Caco-2 (cell line): Measurements from ENCODE around the gene GLIS1. TPM values are rescaled to one million over a fixed set of nuclear protein-coding genes. Genes with fewer than 3 reads are reported as not detected.

Source experiments
- BruUV-seq: library from RNA; stranded (reverse); fragments of 400-500 nt; replicated peaks from 2 replicates; lab custom pipeline; 2021; lab: Mats Ljungman, UMichigan
- CTCF ChIA-PET: fragments of 300-600 bp; sonication (Branson Sonifier 250); formaldehyde crosslinking; loops from one replicate; lab custom pipeline; 2022; ENCODE audit warnings: antibody characterized with exemption; lab: Charles Lee
- POLR2A ChIA-PET: fragments of 300-600 bp; sonication (Branson Sonifier 250); formaldehyde crosslinking; loops from one replicate; lab custom pipeline; 2022; ENCODE audit warnings: antibody characterized with exemption; lab: Charles Lee
- DNase-seq, 2 experiments: peaks; one replicate each; pipeline versions ENCODE4 v3.0.0 to v3.0.0-alpha.2; 2020 to 2022
- H3K27me3 ChIP-seq: replicated peaks from 2 replicates; pipeline ENCODE4 v1.6.0; 2011; ENCODE audit warnings: low read length; ENCODE audit not compliant: control insufficient read depth, insufficient read depth
- H3K36me3 ChIP-seq: 2 replicates; pipeline ENCODE4 v1.5.1; 2011; ENCODE audit warnings: low read length; ENCODE audit not compliant: control insufficient read depth, insufficient read depth
- H3K4me1 ChIP-seq: fragments of 250-450 bp; sonication (Bioruptor Pico); 2 replicates; pipeline ENCODE4 v1.5.1; 2020; ENCODE audit warnings: mild to moderate bottlenecking
- H3K4me3 ChIP-seq: 2 replicates; pipeline ENCODE4 v1.5.1; 2011; ENCODE audit warnings: low read depth, mild to moderate bottlenecking, control low read depth, low read length
- H3K9me3 ChIP-seq: fragments of 250-450 bp; sonication (Bioruptor Pico); 2 replicates; pipeline ENCODE4 v1.5.1; 2020; ENCODE audit warnings: mild to moderate bottlenecking, moderate library complexity
- H3K27ac Mint-ChIP-seq: one replicate; pipeline ENCODE4 v1.8.0; 2022; ENCODE audit warnings: mixed read lengths; ENCODE audit not compliant: unreplicated experiment
- H3K27me3 Mint-ChIP-seq: one replicate; pipeline ENCODE4 v1.8.0; 2022; ENCODE audit warnings: mixed read lengths; ENCODE audit not compliant: insufficient read depth, unreplicated experiment
- H3K36me3 Mint-ChIP-seq: one replicate; pipeline ENCODE4 v1.8.0; 2022; ENCODE audit warnings: mild to moderate bottlenecking, mixed read lengths; ENCODE audit not compliant: insufficient read depth, unreplicated experiment
- H3K4me1 Mint-ChIP-seq: one replicate; pipeline ENCODE4 v1.8.0; 2022; ENCODE audit warnings: low read depth, mixed read lengths; ENCODE audit not compliant: unreplicated experiment
- H3K4me3 Mint-ChIP-seq: one replicate; pipeline ENCODE4 v1.8.0; 2022; ENCODE audit warnings: mild to moderate bottlenecking, moderate library complexity, mixed read lengths; ENCODE audit not compliant: unreplicated experiment
- H3K9me3 Mint-ChIP-seq: one replicate; pipeline ENCODE4 v1.8.0; 2022; ENCODE audit warnings: mixed read lengths; ENCODE audit not compliant: unreplicated experiment
- intact Hi-C: fragments of 100-400 bp; cut with micrococcal nuclease; formaldehyde crosslinking; loops from one replicate; pipeline ENCODE4 v1.10.0; 2022; ENCODE audit not compliant: unreplicated experiment
- total RNA-seq: library from RNA; stranded (reverse); gene quantifications from 2 replicates; pipeline ENCODE4 v1.2.3, GENCODE V29; 2022
- TF ChIP-seq, protein P1 (sequence below), 2 experiments: fragments of 200-600 bp in 1 of 2; IDR thresholded peaks; 1 replicate in 1 of 2; 2 replicates in 1 of 2; pipeline versions ENCODE4 v1.5.1 to v1.8.0; 2011 to 2022; ENCODE audit warnings: antibody characterized with exemption in 1 of 2, control low read depth in 1 of 2, inconsistent platforms in 1 of 2, low read depth in 1 of 2, low read length in 1 of 2, mild to moderate bottlenecking in 1 of 2, moderate library complexity in 1 of 2; ENCODE audit not compliant: insufficient read depth in 1 of 2, severe bottlenecking in 1 of 2, unreplicated experiment in 1 of 2

GLIS1 gene
- total RNA-seq, 1 experiment from 2014 or later = not detected

DNA sequence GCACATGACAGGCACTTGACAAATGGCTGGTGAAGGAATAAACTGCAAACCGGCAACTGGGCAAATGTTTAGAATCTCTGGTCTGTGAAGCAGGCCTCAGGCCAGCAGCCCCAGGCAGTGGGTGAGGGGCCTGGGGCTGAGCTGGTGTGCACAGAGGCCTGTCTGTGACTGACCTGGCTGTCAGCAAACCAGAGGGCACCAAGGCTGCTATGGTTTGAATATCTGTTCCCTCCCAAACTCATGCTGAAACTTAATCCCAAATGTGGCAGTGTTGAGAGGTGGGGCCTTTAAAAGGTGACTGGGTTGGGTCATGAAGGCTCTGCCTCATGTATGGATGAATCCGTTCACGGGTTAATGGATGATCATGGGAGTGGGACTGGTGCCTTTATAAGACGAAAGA, 140.0 kb downstream of the GLIS1 start:
- no peak for DNase-seq
- Histone ChIP-seq H3K36me3 (no peaks in the 10 kb centered on the region), H3K9me3 (no peaks in the 10 kb centered on the region), H3K4me3 (no peak overlapping the region), H3K4me1 (no peaks in the 10 kb centered on the region), H3K27me3 (no peaks in the 10 kb centered on the region)
- H3K4me3 Mint-ChIP-seq = no peak overlapping the region
- H3K27ac Mint-ChIP-seq = no peak overlapping the region
- TF ChIP-seq, protein P1, sequence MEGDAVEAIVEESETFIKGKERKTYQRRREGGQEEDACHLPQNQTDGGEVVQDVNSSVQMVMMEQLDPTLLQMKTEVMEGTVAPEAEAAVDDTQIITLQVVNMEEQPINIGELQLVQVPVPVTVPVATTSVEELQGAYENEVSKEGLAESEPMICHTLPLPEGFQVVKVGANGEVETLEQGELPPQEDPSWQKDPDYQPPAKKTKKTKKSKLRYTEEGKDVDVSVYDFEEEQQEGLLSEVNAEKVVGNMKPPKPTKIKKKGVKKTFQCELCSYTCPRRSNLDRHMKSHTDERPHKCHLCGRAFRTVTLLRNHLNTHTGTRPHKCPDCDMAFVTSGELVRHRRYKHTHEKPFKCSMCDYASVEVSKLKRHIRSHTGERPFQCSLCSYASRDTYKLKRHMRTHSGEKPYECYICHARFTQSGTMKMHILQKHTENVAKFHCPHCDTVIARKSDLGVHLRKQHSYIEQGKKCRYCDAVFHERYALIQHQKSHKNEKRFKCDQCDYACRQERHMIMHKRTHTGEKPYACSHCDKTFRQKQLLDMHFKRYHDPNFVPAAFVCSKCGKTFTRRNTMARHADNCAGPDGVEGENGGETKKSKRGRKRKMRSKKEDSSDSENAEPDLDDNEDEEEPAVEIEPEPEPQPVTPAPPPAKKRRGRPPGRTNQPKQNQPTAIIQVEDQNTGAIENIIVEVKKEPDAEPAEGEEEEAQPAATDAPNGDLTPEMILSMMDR (IDR thresholded peaks at IDR 0.05; ENCODE audit: insufficient read depth in 1 of 2, low read depth in 1 of 2, low read length in 1 of 2, severe bottlenecking in 1 of 2, unreplicated experiment in 1 of 2) = no peak
- ChIA-PET CTCF (no interaction called here), POLR2A (no interaction called here)
- no peaks in the 10 kb centered on the region for H3K36me3 Mint-ChIP-seq
- H3K4me1 Mint-ChIP-seq = no peaks in the 10 kb centered on the region
- H3K9me3 Mint-ChIP-seq = no peaks in the 10 kb centered on the region
- no TSS peak for BruUV-seq
- intact Hi-C loops = no loop called here
- no peaks in the 10 kb centered on the region for H3K27me3 Mint-ChIP-seq

DNA sequence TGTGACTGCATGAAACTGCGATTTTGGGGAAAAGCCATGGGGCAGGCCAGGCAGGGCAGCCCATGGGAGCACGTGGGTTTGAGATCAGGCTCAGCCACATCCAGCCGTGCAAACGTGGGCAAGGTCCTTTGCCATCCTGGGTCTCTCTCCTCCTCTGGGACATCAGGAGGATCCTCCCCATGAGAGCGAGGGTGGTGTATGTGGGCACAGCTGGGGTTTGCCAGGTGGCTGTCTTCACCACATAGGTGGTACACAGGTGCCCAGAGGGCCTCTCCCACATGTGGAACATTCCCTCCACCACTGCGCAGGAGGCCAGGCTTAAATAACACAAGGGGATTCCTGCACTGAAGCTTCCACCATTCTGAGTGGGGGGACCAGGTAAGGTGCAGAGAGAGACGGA, 143.1 kb downstream of the GLIS1 start:
- Mint-ChIP-seq H3K27me3 (no peaks in the 10 kb centered on the region), H3K4me3 (no peak overlapping the region), H3K36me3 (no peaks in the 10 kb centered on the region), H3K9me3 (no peaks in the 10 kb centered on the region), H3K27ac (no peak overlapping the region), H3K4me1 (no peaks in the 10 kb centered on the region)
- Histone ChIP-seq H3K9me3 (no peaks in the 10 kb centered on the region), H3K36me3 (no peaks in the 10 kb centered on the region), H3K4me3 (no peak overlapping the region), H3K4me1 (no peaks in the 10 kb centered on the region), H3K27me3 (no peaks in the 10 kb centered on the region)
- ChIA-PET POLR2A (no interaction called here), CTCF (no interaction called here)
- no TSS peak for BruUV-seq
- TF ChIP-seq, protein P1 (IDR thresholded peaks at IDR 0.05; ENCODE audit: insufficient read depth in 1 of 2, low read depth in 1 of 2, low read length in 1 of 2, severe bottlenecking in 1 of 2, unreplicated experiment in 1 of 2) = no peak
- DNase-seq = no peak
- intact Hi-C loops = no loop called here

DNA sequence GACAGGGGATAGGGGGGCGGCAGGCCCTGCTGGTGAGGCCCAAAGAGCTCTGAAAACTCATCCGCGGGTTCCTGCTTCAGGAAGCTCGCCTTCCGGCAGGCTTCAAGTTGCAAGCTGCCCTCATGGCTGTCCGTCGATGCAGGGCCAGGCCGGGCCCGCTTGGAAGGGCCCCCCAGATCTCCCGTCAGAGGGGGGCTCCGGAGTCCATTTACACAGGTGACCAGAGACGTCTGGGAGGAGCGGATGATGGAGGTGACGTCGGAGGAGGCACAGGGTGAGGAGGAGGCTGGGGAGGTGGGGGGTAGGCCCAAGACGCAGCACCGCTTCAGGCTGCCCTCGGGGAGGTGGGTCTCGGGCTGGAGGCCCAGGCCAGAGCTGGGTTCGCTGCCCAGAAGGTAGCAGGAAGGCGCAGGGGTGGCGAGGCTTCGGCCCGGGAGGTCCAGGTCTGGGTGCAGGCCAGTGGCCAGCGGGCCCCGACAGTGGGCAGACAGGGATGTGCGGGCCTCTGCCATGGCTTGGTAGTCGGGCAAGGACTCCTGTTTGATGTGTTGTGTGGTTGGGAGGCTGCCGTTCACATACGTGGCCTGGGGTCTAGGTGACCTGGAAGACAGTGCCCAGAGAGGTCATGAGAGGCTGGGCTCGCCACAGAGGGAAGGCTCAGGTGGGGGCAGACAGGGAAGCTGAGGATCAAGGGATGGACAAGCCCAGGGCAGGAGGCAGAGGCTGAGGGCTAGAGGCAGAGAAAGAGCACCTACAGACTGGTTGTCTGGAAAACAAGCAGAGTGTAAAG, 144.4 kb downstream of the GLIS1 start:
- H3K27me3 ChIP-seq = no peaks in the 10 kb centered on the region
- TF ChIP-seq, protein P1 (IDR thresholded peaks at IDR 0.05; ENCODE audit: insufficient read depth in 1 of 2, low read depth in 1 of 2, low read length in 1 of 2, severe bottlenecking in 1 of 2, unreplicated experiment in 1 of 2) = no peak
- H3K4me3 ChIP-seq = no peak overlapping the region
- Mint-ChIP-seq H3K4me3 (no peak overlapping the region), H3K27me3 (no peaks in the 10 kb centered on the region), H3K36me3 (no peaks in the 10 kb centered on the region), H3K4me1 (no peaks in the 10 kb centered on the region), H3K27ac (no peak overlapping the region), H3K9me3 (no peaks in the 10 kb centered on the region)
- no peaks in the 10 kb centered on the region for H3K36me3 ChIP-seq
- intact Hi-C loops = loop anchor here (1.0 kb wide), 1 partner anchor 109 kb away; no protein-coding TSS in a partner anchor
- CTCF ChIA-PET = no interaction called here
- H3K4me1 ChIP-seq = no peaks in the 10 kb centered on the region
- POLR2A ChIA-PET = no interaction called here
- DNase-seq = no peak
- H3K9me3 ChIP-seq = no peaks in the 10 kb centered on the region
- no TSS peak for BruUV-seq
